Measurements from ENCODE around the gene SMAD3. TPM values are rescaled to one million over a fixed set of nuclear protein-coding genes. Genes with fewer than 3 reads are reported as not detected.
"Not testable (repeated sequence)": the region's sequence is repeated elsewhere in the genome, so short reads cannot be mapped to it uniquely, and the experiment has no call there.

The SMAD3 gene
- total RNA-seq, 1 donor from 2014 or later, result 2.5 TPM

- no peak for DNase-seq
Observed at GRCh38 chr15:67145710-67146109, 80.3 kb downstream of the SMAD3 start.

- no peak for DNase-seq
Observed at GRCh38 chr15:67146234-67146633, 80.8 kb downstream of the SMAD3 start.

GRCh38 chr15:67146875-67147381, 81.5 kb downstream of the SMAD3 start:
- DNase-seq, result no peak

- DNase-seq, result no peak
Observed at GRCh38 chr15:67147396-67147949, 82.1 kb downstream of the SMAD3 start.

GRCh38 chr15:67148196-67148701, 82.8 kb downstream of the SMAD3 start:
- DNase-seq, result no peak

GRCh38 chr15:67149068-67149772, 83.8 kb downstream of the SMAD3 start:
- DNase-seq, result no peak

GRCh38 chr15:67149773-67150022, 84.3 kb downstream of the SMAD3 start:
- no peak for DNase-seq

GRCh38 chr15:67150023-67150860, 84.8 kb downstream of the SMAD3 start:
- no peak for DNase-seq

- no peak for DNase-seq
Observed at GRCh38 chr15:67152429-67152828, 87.0 kb downstream of the SMAD3 start.

GRCh38 chr15:67153044-67153443, 87.6 kb downstream of the SMAD3 start:
- not testable (repeated sequence) for DNase-seq

- DNase-seq, result no peak
Observed at GRCh38 chr15:67154249-67154648, 88.8 kb downstream of the SMAD3 start.

GRCh38 chr15:67156426-67156825, 91.0 kb downstream of the SMAD3 start:
- no peak for DNase-seq

GRCh38 chr15:67156834-67157233, 91.4 kb downstream of the SMAD3 start:
- no peak for DNase-seq

- no peak for DNase-seq
Observed at GRCh38 chr15:67157521-67158252, 92.3 kb downstream of the SMAD3 start.

- no peak for DNase-seq
Observed at GRCh38 chr15:67158367-67158766, 93.0 kb downstream of the SMAD3 start.

- no peak for DNase-seq
Observed at GRCh38 chr15:67161412-67161811, 96.0 kb downstream of the SMAD3 start.

GRCh38 chr15:67161881-67162280, 96.5 kb downstream of the SMAD3 start:
- DNase-seq, result no peak

- no peak for DNase-seq
Observed at GRCh38 chr15:67163180-67163579, 97.8 kb downstream of the SMAD3 start.

GRCh38 chr15:67164401-67164791, 99.0 kb downstream of the SMAD3 start:
- no peak for DNase-seq

GRCh38 chr15:67164811-67165253, 99.4 kb downstream of the SMAD3 start:
- DNase-seq, result no peak

- no peak for DNase-seq
Observed at GRCh38 chr15:67165254-67166253, 100.2 kb downstream of the SMAD3 start.
